DOHH2 (cell line): ENCODE measurements around the gene PRR18.
A peak's percentile ranks its signal among the peaks of the same experiment; 100 is the strongest.

Experiments used
- H3F3A ChIP-seq: fragments of 200-600 bp; sonication (generic), shearing (Covaris generic); 2 replicates; pipeline ENCODE4 v1.6.0; 2016; ENCODE audit warnings: antibody characterized with exemption, mild to moderate bottlenecking; ENCODE audit not compliant: control insufficient read depth, insufficient read depth
- H3K27ac ChIP-seq: fragments of 200-600 bp; sonication (generic); 2 replicates; pipeline ENCODE4 v1.5.1; 2014; ENCODE audit warnings: low read depth, mild to moderate bottlenecking, low read length, moderate library complexity
- H3K27me3 ChIP-seq: fragments of 200-600 bp; sonication (generic); 2 replicates; pipeline ENCODE4 v1.6.1; 2014; ENCODE audit warnings: mild to moderate bottlenecking, low read length, mixed read lengths; ENCODE audit not compliant: control insufficient read depth
- H3K36me3 ChIP-seq: fragments of 200-600 bp; sonication (generic); 2 replicates; pipeline ENCODE4 v1.6.1; 2014; ENCODE audit warnings: mild to moderate bottlenecking, low read length, moderate library complexity, mixed read lengths; ENCODE audit not compliant: control insufficient read depth
- H3K4me1 ChIP-seq: fragments of 200-600 bp; sonication (generic); 2 replicates; pipeline ENCODE4 v1.6.1; 2014; ENCODE audit warnings: mild to moderate bottlenecking, low read length, mixed read lengths; ENCODE audit not compliant: control insufficient read depth
- H3K4me2 ChIP-seq: fragments of 200-600 bp; sonication (generic); 2 replicates; pipeline ENCODE4 v1.6.0; 2014; ENCODE audit warnings: mild to moderate bottlenecking, low read length, moderate library complexity
- H3K4me3 ChIP-seq: fragments of 200-600 bp; sonication (generic); 2 replicates; pipeline ENCODE4 v1.5.1; 2014; ENCODE audit warnings: mild to moderate bottlenecking, low read length, mixed read lengths
- H3K79me2 ChIP-seq: fragments of 200-600 bp; sonication (generic); 2 replicates; pipeline ENCODE4 v1.6.1; 2014; ENCODE audit warnings: mild to moderate bottlenecking, low read length, mixed read lengths; ENCODE audit not compliant: control insufficient read depth
- H3K9me2 ChIP-seq: fragments of 200-600 bp; sonication (generic); replicated peaks from 2 replicates; pipeline ENCODE4 v1.6.1; 2014; ENCODE audit warnings: mild to moderate bottlenecking, low read length, mixed read lengths; ENCODE audit not compliant: control insufficient read depth
- H3K9me3 ChIP-seq: fragments of 200-600 bp; sonication (generic); 2 replicates; pipeline ENCODE4 v1.6.1; 2014; ENCODE audit warnings: antibody characterized with exemption, low read length, mixed read lengths; ENCODE audit not compliant: control insufficient read depth, insufficient read depth
- H4K20me1 ChIP-seq: fragments of 200-600 bp; sonication (generic); 2 replicates; pipeline ENCODE4 v1.6.0; 2014; ENCODE audit warnings: low read depth, mild to moderate bottlenecking, antibody characterized with exemption, low read length, moderate library complexity; ENCODE audit not compliant: control insufficient read depth, insufficient read depth
- EZH2phosphoT487 ChIP-seq: fragments of 200-600 bp; sonication (generic); IDR thresholded peaks from 2 replicates; pipeline ENCODE4 v1.6.1; 2017; ENCODE audit warnings: borderline replicate concordance, mild to moderate bottlenecking, antibody characterized with exemption, low read length, moderate library complexity, mixed read lengths
- TF ChIP-seq, protein P1 (sequence below): fragments of 200-600 bp; sonication (generic); IDR thresholded peaks from one replicate; pipeline ENCODE4 v1.5.1; 2014; ENCODE audit warnings: antibody characterized with exemption, mild to moderate bottlenecking, low read depth, low read length; ENCODE audit not compliant: poor library complexity, severe bottlenecking

The PRR18 gene

DNA sequence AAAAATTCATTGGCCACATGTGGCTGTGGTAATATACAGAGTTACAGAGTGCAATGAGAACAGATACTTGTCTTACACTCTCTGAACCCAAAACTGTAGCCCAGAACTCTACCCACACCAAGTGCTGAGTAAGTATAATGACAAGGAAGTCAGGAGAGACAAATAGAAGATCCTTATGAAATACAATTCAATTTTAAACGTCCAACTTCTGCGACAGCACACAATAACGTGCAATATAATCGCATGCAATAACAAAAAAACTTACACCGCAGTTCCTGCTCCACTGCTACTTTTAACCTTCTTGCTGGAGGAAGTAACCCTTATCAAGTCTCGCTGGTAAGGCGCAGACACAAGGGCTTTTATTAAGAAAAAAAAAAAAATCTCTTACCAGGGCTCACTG, 33.3 kb upstream of the PRR18 start:
- H3F3A ChIP-seq = peaks cover 6% of the 10 kb centered on the region
- H3K79me2 ChIP-seq = peaks cover 70% of the 10 kb centered on the region
- peaks cover 56% of the 10 kb centered on the region for H3K36me3 ChIP-seq
- peak overlapping the region; percentile 99 for H3K4me3 ChIP-seq
- H3K27ac ChIP-seq = peak overlapping the region; percentile 87
- TF ChIP-seq EZH2phosphoT487 = no peak
- TF ChIP-seq, protein P1, sequence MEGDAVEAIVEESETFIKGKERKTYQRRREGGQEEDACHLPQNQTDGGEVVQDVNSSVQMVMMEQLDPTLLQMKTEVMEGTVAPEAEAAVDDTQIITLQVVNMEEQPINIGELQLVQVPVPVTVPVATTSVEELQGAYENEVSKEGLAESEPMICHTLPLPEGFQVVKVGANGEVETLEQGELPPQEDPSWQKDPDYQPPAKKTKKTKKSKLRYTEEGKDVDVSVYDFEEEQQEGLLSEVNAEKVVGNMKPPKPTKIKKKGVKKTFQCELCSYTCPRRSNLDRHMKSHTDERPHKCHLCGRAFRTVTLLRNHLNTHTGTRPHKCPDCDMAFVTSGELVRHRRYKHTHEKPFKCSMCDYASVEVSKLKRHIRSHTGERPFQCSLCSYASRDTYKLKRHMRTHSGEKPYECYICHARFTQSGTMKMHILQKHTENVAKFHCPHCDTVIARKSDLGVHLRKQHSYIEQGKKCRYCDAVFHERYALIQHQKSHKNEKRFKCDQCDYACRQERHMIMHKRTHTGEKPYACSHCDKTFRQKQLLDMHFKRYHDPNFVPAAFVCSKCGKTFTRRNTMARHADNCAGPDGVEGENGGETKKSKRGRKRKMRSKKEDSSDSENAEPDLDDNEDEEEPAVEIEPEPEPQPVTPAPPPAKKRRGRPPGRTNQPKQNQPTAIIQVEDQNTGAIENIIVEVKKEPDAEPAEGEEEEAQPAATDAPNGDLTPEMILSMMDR = no peak
- H3K9me2 ChIP-seq = no peaks in the 10 kb centered on the region
- no peaks in the 10 kb centered on the region for H3K9me3 ChIP-seq
- H3K4me2 ChIP-seq = peak overlapping the region; percentile 89
- H3K4me1 ChIP-seq = peaks cover 50% of the 10 kb centered on the region
- H3K27me3 ChIP-seq = no peaks in the 10 kb centered on the region
- H4K20me1 ChIP-seq = peaks cover 12% of the 10 kb centered on the region

DNA sequence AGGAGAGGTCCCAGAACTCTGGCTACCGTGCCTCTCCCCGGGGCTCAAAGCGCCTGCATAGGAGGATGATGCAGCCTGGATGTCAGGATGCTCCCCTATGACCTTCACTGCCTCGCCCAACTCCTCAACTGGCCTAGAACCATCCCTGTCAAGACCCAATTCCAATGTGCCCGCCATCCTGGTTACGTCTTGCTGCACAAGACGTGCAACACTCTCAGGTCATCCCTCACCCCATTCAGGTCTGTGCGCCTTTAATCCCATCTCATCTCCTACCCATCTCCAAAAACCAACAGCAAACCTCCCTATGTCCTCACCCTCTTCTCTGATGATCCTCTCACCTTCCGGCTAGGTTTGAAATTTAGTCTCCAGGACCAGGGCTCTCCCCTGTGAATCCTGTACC, 30.7 kb upstream of the PRR18 start:
- peaks cover 70% of the 10 kb centered on the region for H3K4me1 ChIP-seq
- peaks cover 97% of the 10 kb centered on the region for H3K79me2 ChIP-seq
- H3K27me3 ChIP-seq = no peaks in the 10 kb centered on the region
- H3K4me3 ChIP-seq = no peak overlapping the region
- H3F3A ChIP-seq = peaks cover 6% of the 10 kb centered on the region
- no peaks in the 10 kb centered on the region for H3K9me3 ChIP-seq
- peaks cover 12% of the 10 kb centered on the region for H4K20me1 ChIP-seq
- no peaks in the 10 kb centered on the region for H3K9me2 ChIP-seq
- peaks cover 81% of the 10 kb centered on the region for H3K36me3 ChIP-seq
- peak overlapping the region; percentile 89; the same call in 1 of the 2 replicates for H3K4me2 ChIP-seq
- TF ChIP-seq, protein P1 = no peak
- TF ChIP-seq EZH2phosphoT487 = no peak
- no peak overlapping the region for H3K27ac ChIP-seq

DNA sequence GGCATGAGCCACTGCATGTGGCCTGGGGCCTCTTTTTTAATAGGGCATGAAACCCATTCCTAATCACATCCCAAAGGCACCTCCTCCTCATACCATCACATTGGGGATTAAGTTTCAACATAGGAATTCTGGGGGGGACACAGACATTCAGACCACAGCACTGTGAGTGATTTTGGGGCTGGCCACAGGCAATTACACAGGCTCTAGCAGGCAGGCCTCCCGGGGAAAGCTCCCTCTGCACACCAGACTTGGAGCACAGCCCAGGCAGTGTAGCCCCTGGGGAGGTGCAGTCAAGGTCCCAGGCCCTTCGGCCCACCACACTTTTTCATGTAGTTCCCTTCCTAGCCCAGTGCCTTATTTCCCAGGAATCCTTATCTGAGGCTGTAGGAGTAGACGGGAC, 28.7 kb upstream of the PRR18 start:
- Histone ChIP-seq H3K9me2 (no peaks in the 10 kb centered on the region), H3K4me3 (no peak overlapping the region), H3K79me2 (peaks cover 100% of the 10 kb centered on the region), H3K27ac (no peak overlapping the region), H3F3A (no peaks in the 10 kb centered on the region), H3K9me3 (no peaks in the 10 kb centered on the region), H3K27me3 (no peaks in the 10 kb centered on the region), H3K4me1 (peaks cover 72% of the 10 kb centered on the region), H3K4me2 (no peak overlapping the region), H3K36me3 (peaks cover 91% of the 10 kb centered on the region), H4K20me1 (peaks cover 14% of the 10 kb centered on the region)
- TF ChIP-seq, protein P1 = no peak
- no peak for TF ChIP-seq EZH2phosphoT487
